WTC11 (cell line): ENCODE results near the gene RSPO4.

ENCODE experiments used
- ATF1 ChIP-seq: sonication (generic); formaldehyde crosslinking; IDR thresholded peaks from 2 replicates; pipeline ENCODE4 v1.8.1; 2023; ENCODE audit warnings: mild to moderate bottlenecking, moderate library complexity, missing genetic modification reagents
- CREB1 ChIP-seq: sonication (generic); formaldehyde crosslinking; IDR thresholded peaks from 2 replicates; pipeline ENCODE4 v1.8.0; 2023; ENCODE audit warnings: mild to moderate bottlenecking, missing genetic modification reagents
- CTCF ChIP-seq: fragments of 200-600 bp; IDR thresholded peaks from 2 replicates; pipeline ENCODE4 v1.8.0; 2022; ENCODE audit warnings: antibody characterized with exemption
- IRF2 ChIP-seq: sonication (generic); formaldehyde crosslinking; IDR thresholded peaks from 2 replicates; pipeline ENCODE4 v1.8.0; 2022; ENCODE audit warnings: low read depth, missing genetic modification reagents, borderline replicate concordance
- NR1H2 ChIP-seq: sonication (generic); formaldehyde crosslinking; IDR thresholded peaks from 2 replicates; pipeline ENCODE4 v1.9.0; 2021; ENCODE audit warnings: mild to moderate bottlenecking, moderate library complexity, missing genetic modification reagents
- RELA ChIP-seq: sonication (generic); formaldehyde crosslinking; IDR thresholded peaks from 2 replicates; pipeline ENCODE4 v1.8.1; 2022; ENCODE audit warnings: missing genetic modification reagents, mild to moderate bottlenecking, borderline replicate concordance
- TEAD4 ChIP-seq: sonication (generic); formaldehyde crosslinking; IDR thresholded peaks from 2 replicates; pipeline ENCODE4 v1.8.0; 2022; ENCODE audit warnings: mild to moderate bottlenecking, missing genetic modification reagents
- TF ChIP-seq, protein P1 (sequence below): sonication (generic); formaldehyde crosslinking; IDR thresholded peaks from 2 replicates; pipeline ENCODE4 v1.8.0; 2022; ENCODE audit warnings: missing genetic modification reagents
- TF ChIP-seq, protein P2 (sequence below): sonication (generic); formaldehyde crosslinking; IDR thresholded peaks from 2 replicates; pipeline ENCODE4 v1.8.1; 2022; ENCODE audit warnings: missing genetic modification reagents, borderline replicate concordance
- TF ChIP-seq, protein P3 (sequence below): sonication (generic); formaldehyde crosslinking; IDR thresholded peaks from 2 replicates; pipeline ENCODE4 v1.8.0; 2022; ENCODE audit warnings: mild to moderate bottlenecking, missing genetic modification reagents
- TF ChIP-seq, protein P4 (sequence below): sonication (generic); formaldehyde crosslinking; IDR thresholded peaks from 2 replicates; pipeline ENCODE4 v1.8.0; 2023; ENCODE audit warnings: missing genetic modification reagents, mild to moderate bottlenecking, borderline replicate concordance

- TF ChIP-seq, protein P1, sequence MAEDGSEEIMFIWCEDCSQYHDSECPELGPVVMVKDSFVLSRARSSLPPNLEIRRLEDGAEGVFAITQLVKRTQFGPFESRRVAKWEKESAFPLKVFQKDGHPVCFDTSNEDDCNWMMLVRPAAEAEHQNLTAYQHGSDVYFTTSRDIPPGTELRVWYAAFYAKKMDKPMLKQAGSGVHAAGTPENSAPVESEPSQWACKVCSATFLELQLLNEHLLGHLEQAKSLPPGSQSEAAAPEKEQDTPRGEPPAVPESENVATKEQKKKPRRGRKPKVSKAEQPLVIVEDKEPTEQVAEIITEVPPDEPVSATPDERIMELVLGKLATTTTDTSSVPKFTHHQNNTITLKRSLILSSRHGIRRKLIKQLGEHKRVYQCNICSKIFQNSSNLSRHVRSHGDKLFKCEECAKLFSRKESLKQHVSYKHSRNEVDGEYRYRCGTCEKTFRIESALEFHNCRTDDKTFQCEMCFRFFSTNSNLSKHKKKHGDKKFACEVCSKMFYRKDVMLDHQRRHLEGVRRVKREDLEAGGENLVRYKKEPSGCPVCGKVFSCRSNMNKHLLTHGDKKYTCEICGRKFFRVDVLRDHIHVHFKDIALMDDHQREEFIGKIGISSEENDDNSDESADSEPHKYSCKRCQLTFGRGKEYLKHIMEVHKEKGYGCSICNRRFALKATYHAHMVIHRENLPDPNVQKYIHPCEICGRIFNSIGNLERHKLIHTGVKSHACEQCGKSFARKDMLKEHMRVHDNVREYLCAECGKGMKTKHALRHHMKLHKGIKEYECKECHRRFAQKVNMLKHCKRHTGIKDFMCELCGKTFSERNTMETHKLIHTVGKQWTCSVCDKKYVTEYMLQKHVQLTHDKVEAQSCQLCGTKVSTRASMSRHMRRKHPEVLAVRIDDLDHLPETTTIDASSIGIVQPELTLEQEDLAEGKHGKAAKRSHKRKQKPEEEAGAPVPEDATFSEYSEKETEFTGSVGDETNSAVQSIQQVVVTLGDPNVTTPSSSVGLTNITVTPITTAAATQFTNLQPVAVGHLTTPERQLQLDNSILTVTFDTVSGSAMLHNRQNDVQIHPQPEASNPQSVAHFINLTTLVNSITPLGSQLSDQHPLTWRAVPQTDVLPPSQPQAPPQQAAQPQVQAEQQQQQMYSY (CRISPR knock-in tag) = no peak
- TF ChIP-seq, protein P2, sequence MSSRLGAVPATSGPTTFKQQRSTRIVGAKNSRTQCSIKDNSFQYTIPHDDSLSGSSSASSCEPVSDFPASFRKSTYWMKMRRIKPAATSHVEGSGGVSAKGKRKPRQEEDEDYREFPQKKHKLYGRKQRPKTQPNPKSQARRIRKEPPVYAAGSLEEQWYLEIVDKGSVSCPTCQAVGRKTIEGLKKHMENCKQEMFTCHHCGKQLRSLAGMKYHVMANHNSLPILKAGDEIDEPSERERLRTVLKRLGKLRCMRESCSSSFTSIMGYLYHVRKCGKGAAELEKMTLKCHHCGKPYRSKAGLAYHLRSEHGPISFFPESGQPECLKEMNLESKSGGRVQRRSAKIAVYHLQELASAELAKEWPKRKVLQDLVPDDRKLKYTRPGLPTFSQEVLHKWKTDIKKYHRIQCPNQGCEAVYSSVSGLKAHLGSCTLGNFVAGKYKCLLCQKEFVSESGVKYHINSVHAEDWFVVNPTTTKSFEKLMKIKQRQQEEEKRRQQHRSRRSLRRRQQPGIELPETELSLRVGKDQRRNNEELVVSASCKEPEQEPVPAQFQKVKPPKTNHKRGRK (CRISPR knock-in tag) = no peak
- TF ChIP-seq CTCF (no peak), RELA (CRISPR knock-in tag) (no peak), TEAD4 (CRISPR knock-in tag) (no peak), IRF2 (CRISPR knock-in tag) (no peak), NR1H2 (CRISPR knock-in tag) (no peak), ATF1 (CRISPR knock-in tag) (no peak), CREB1 (CRISPR knock-in tag) (no peak)
- TF ChIP-seq, protein P3, sequence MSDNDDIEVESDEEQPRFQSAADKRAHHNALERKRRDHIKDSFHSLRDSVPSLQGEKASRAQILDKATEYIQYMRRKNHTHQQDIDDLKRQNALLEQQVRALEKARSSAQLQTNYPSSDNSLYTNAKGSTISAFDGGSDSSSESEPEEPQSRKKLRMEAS (CRISPR knock-in tag) = no peak
- TF ChIP-seq, protein P4, sequence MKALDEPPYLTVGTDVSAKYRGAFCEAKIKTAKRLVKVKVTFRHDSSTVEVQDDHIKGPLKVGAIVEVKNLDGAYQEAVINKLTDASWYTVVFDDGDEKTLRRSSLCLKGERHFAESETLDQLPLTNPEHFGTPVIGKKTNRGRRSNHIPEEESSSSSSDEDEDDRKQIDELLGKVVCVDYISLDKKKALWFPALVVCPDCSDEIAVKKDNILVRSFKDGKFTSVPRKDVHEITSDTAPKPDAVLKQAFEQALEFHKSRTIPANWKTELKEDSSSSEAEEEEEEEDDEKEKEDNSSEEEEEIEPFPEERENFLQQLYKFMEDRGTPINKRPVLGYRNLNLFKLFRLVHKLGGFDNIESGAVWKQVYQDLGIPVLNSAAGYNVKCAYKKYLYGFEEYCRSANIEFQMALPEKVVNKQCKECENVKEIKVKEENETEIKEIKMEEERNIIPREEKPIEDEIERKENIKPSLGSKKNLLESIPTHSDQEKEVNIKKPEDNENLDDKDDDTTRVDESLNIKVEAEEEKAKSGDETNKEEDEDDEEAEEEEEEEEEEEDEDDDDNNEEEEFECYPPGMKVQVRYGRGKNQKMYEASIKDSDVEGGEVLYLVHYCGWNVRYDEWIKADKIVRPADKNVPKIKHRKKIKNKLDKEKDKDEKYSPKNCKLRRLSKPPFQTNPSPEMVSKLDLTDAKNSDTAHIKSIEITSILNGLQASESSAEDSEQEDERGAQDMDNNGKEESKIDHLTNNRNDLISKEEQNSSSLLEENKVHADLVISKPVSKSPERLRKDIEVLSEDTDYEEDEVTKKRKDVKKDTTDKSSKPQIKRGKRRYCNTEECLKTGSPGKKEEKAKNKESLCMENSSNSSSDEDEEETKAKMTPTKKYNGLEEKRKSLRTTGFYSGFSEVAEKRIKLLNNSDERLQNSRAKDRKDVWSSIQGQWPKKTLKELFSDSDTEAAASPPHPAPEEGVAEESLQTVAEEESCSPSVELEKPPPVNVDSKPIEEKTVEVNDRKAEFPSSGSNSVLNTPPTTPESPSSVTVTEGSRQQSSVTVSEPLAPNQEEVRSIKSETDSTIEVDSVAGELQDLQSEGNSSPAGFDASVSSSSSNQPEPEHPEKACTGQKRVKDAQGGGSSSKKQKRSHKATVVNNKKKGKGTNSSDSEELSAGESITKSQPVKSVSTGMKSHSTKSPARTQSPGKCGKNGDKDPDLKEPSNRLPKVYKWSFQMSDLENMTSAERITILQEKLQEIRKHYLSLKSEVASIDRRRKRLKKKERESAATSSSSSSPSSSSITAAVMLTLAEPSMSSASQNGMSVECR (CRISPR knock-in tag) = no peak
Observed at GRCh38 chr20:1038205-1038604, 36.1 kb upstream of the RSPO4 start.
